ENCODE results near the gene REN. TPM values are rescaled to one million over a fixed set of nuclear protein-coding genes. Genes with fewer than 3 reads are reported as not detected.

The REN gene
- total and polyA plus RNA-seq, 2 of the 8 experiments (the other 6 are each of a cell fraction or from before 2014, with no cell fraction given) = 0.05 TPM; not detected in 1

DNA sequence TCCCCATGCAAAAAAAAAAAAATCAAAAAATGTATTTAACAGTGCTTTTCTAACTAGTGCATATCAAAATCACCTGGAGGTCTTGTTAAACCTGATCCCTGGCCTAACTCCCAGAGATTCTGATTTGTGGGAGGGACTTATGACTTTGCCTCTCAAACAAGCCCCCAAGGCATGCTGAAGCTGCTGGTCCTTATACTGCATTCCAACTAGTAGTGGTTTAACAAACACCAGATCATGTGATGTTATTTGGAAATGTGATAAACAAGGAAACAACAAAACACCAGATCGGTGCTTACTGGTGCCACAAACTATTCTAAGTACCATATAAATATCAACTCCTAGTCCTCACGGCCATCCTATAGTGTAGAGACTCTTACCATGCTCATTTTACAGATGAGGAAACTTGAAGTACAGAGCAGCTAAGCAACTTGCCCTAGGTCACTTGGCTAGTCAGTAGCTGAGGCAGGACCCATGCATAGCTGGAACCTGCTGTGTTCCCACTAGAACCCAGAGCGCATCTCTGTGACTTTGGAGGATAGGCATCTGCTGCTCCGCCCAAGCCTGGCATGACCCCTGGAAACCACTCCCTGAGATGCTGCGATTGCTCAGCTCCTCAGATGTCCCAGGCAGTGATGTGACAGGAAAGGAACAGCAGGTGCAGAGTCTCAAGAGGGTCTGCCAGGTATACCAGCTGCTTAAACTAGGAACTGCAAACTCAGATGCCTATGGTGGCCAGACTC lies 55.1 kb downstream of the REN start:
- Histone ChIP-seq H3K14ac (ENCODE audit: insufficient read length) (no peak overlapping the region), H2BK15ac (ENCODE audit: low read length) (peak overlapping the region; percentile 77; the same call in 1 of the 2 replicates), H2BK5ac (ENCODE audit: low read depth, low read length) (no peak overlapping the region), H2AFZ (ENCODE audit: low read length) (no peak overlapping the region), H3K23ac (ENCODE audit: insufficient read length) (no peak overlapping the region), H3K9ac (replicated peaks in 1 of 4; ENCODE audit: extremely low read depth in 1 of 4, low read depth in 3 of 4, low read length in 3 of 4) (no peak overlapping the region), H3K4me1 (replicated peaks in 1 of 4; ENCODE audit: control insufficient read depth in 3 of 4, insufficient read depth in 4 of 4, low read length in 3 of 4) (peaks cover 14 to 34% (median 25%) of the 10 kb centered on the region in 4 experiments), H3K18ac (ENCODE audit: extremely low read depth, low read length) (no peak overlapping the region), H4K8ac (ENCODE audit: extremely low read depth, insufficient read depth, low read length) (no peak overlapping the region), H2BK12ac (ENCODE audit: low read depth, low read length) (0 out of 2 replicates have a peak overlapping the region, but pooled peaks have one; percentile 78), H3K36me3 (ENCODE audit: control insufficient read depth in 2 of 4, insufficient read depth in 4 of 4, low read length in 3 of 4) (peaks cover 0 to 17% (median 2%) of the 10 kb centered on the region in 4 experiments; a peak in 4 of 8 replicates), H3K4ac (replicated peaks; ENCODE audit: insufficient read length, low read depth, low read length) (no peak overlapping the region), H4K20me1 (replicated peaks in 1 of 2; ENCODE audit: control insufficient read depth in 1 of 2, insufficient read depth in 2 of 2, low read length in 2 of 2) (peaks cover 21 to 33% of the 10 kb centered on the region in 2 experiments), H3K23me2 (ENCODE audit: low read depth, low read length) (no peaks in the 10 kb centered on the region; the same call in 1 of the 2 replicates), H3K4me3 (ENCODE audit: extremely low read depth in 1 of 4, insufficient read depth in 2 of 4, low read depth in 3 of 4, low read length in 4 of 4) (no peak overlapping the region), H3K79me2 (ENCODE audit: control insufficient read depth in 1 of 2, insufficient read depth in 2 of 2, low read length in 2 of 2) (peaks cover 5 to 90% of the 10 kb centered on the region in 2 experiments; a peak in 3 of 4 replicates), H3K56ac (replicated peaks; ENCODE audit: insufficient read length, low read depth, low read length) (peak overlapping the region; percentile 9), H3K9me3 (ENCODE audit: insufficient read depth in 2 of 2, low read depth in 1 of 2, low read length in 1 of 2) (no peaks in the 10 kb centered on the region), H2BK120ac (replicated peaks; ENCODE audit: low read depth, low read length) (peak overlapping the region; percentile 81), H3K27ac (ENCODE audit: low read depth, low read length) (no peak overlapping the region), H3K4me2 (ENCODE audit: insufficient read depth in 1 of 2, low read depth in 2 of 2, low read length in 2 of 2) (no peak overlapping the region), H4K91ac (replicated peaks; ENCODE audit: insufficient read length, low read length) (no peak overlapping the region), H4K5ac (ENCODE audit: insufficient read length, low read depth, low read length) (no peak overlapping the region), H2BK20ac (ENCODE audit: low read length) (peak overlapping the region; percentile 75; the same call in 1 of the 2 replicates), H3K27me3 (replicated peaks in 1 of 4; ENCODE audit: control insufficient read depth in 3 of 4, extremely low read depth in 1 of 4, insufficient read depth in 3 of 4, low read length in 3 of 4) (no peaks in the 10 kb centered on the region), H2AK5ac (ENCODE audit: low read depth, low read length) (no peak overlapping the region), H3K79me1 (ENCODE audit: low read depth, low read length) (peaks cover 15% of the 10 kb centered on the region; the same call in 1 of the 2 replicates)
- ChIA-PET CTCF (ENCODE audit: partially characterized antibody) (interaction anchor here (1.1 to 7.6 kb wide), 7 partner anchors 9 to 241 kb away, joined by 3 to 105 read pairs (median 3); partner anchors contain the start of gene SOX13), POLR2A (ENCODE audit: partially characterized antibody) (interaction anchor here (0.6 to 2.3 kb wide), 10 partner anchors 9 to 240 kb away, joined by 3 to 17 read pairs (median 3); no protein-coding TSS in a partner anchor)
- no peak for FAIRE-seq
- TF ChIP-seq SRF (IDR thresholded peaks at IDR 0.05; ENCODE audit: low read depth, low read length) = no peak
- TF ChIP-seq POLR2AphosphoS5 (IDR thresholded peaks at IDR 0.05; ENCODE audit: low read depth, low read length) = no peak
- WGBS, 2 experiments (ENCODE audit: extremely low coverage in 1 of 2, insufficient coverage in 1 of 2, insufficient read length in 1 of 2, insufficient replicate concordance in 2 of 2, low coverage in 1 of 2, low lambda C conversion rate in 2 of 2, missing lambda C conversion rate in 1 of 2) = 85% methylated on average over 5 of the region's 5 CpGs; no CpG with 5 or more reads in 1 of the 2 experiments
- DNase-seq (ENCODE audit: low read depth in 1 of 2, low spot score in 2 of 2) = no peak
